ENCODE results near the gene PLXDC2. TPM values are rescaled to one million over a fixed set of nuclear protein-coding genes. Genes with fewer than 3 reads are reported as not detected.
A peak's percentile ranks its signal among the peaks of the same experiment; 100 is the strongest.

Gene PLXDC2
- total RNA-seq, 1 donor from 2014 or later: 1.3 TPM

GRCh38 chr10:19888061-19888660, 71.9 kb downstream of the PLXDC2 start:
- peak; percentile 43 for FAIRE-seq
- no peak for DNase-seq (ENCODE audit: low read depth)
- H3K4me3 ChIP-seq (ENCODE audit: low read depth, low read length): no peak overlapping the region
- H3K27me3 ChIP-seq (ENCODE audit: control insufficient read depth, insufficient read depth, low read length): no peaks in the 10 kb centered on the region
- TF ChIP-seq CTCF (IDR thresholded peaks at IDR 0.05; ENCODE audit: insufficient read depth, low read length, severe bottlenecking): no peak
- no peaks in the 10 kb centered on the region for H3K36me3 ChIP-seq (ENCODE audit: control insufficient read depth, insufficient read depth, low read length)

- DNase-seq (ENCODE audit: low read depth): no peak
- no peak for FAIRE-seq
Observed at GRCh38 chr10:19889256-19889655, 73.0 kb downstream of the PLXDC2 start.

GRCh38 chr10:19891429-19891828, 75.2 kb downstream of the PLXDC2 start:
- DNase-seq (ENCODE audit: low read depth) (no peak), FAIRE-seq (no peak)
- H3K36me3 ChIP-seq (ENCODE audit: control insufficient read depth, insufficient read depth, low read length): no peaks in the 10 kb centered on the region
- H3K4me3 ChIP-seq (ENCODE audit: low read depth, low read length): no peak overlapping the region
- H3K27me3 ChIP-seq (ENCODE audit: control insufficient read depth, insufficient read depth, low read length): no peaks in the 10 kb centered on the region
- TF ChIP-seq CTCF (IDR thresholded peaks at IDR 0.05; ENCODE audit: insufficient read depth, low read length, severe bottlenecking): no peak

More at GRCh38 chr10:19889256-19889655, 73.0 kb downstream of the PLXDC2 start:
- H3K4me3 ChIP-seq (ENCODE audit: low read depth, low read length): no peak overlapping the region
- TF ChIP-seq CTCF (IDR thresholded peaks at IDR 0.05; ENCODE audit: insufficient read depth, low read length, severe bottlenecking): no peak
- H3K27me3 ChIP-seq (ENCODE audit: control insufficient read depth, insufficient read depth, low read length): no peaks in the 10 kb centered on the region
- no peaks in the 10 kb centered on the region for H3K36me3 ChIP-seq (ENCODE audit: control insufficient read depth, insufficient read depth, low read length)

- DNase-seq (ENCODE audit: low read depth) (peak; percentile 57), FAIRE-seq (no peak)
- no peak for TF ChIP-seq CTCF (IDR thresholded peaks at IDR 0.05; ENCODE audit: insufficient read depth, low read length, severe bottlenecking)
- no peak overlapping the region for H3K4me3 ChIP-seq (ENCODE audit: low read depth, low read length)
- H3K36me3 ChIP-seq (ENCODE audit: control insufficient read depth, insufficient read depth, low read length): no peaks in the 10 kb centered on the region
- H3K27me3 ChIP-seq (ENCODE audit: control insufficient read depth, insufficient read depth, low read length): no peaks in the 10 kb centered on the region
Observed at GRCh38 chr10:19892270-19892669, 76.0 kb downstream of the PLXDC2 start.

GRCh38 chr10:19892677-19893076, 76.4 kb downstream of the PLXDC2 start:
- Histone ChIP-seq H3K36me3 (ENCODE audit: control insufficient read depth, insufficient read depth, low read length) (no peaks in the 10 kb centered on the region), H3K27me3 (ENCODE audit: control insufficient read depth, insufficient read depth, low read length) (no peaks in the 10 kb centered on the region), H3K4me3 (ENCODE audit: low read depth, low read length) (no peak overlapping the region)
- no peak for FAIRE-seq
- DNase-seq (ENCODE audit: low read depth): no peak
- TF ChIP-seq CTCF (IDR thresholded peaks at IDR 0.05; ENCODE audit: insufficient read depth, low read length, severe bottlenecking): no peak

- Histone ChIP-seq H3K27me3 (ENCODE audit: control insufficient read depth, insufficient read depth, low read length) (no peaks in the 10 kb centered on the region), H3K36me3 (ENCODE audit: control insufficient read depth, insufficient read depth, low read length) (no peaks in the 10 kb centered on the region), H3K4me3 (ENCODE audit: low read depth, low read length) (no peak overlapping the region)
- TF ChIP-seq CTCF (IDR thresholded peaks at IDR 0.05; ENCODE audit: insufficient read depth, low read length, severe bottlenecking): no peak
- FAIRE-seq (no peak), DNase-seq (ENCODE audit: low read depth) (no peak)
Observed at GRCh38 chr10:19895500-19895899, 79.3 kb downstream of the PLXDC2 start.
